Glomerular endothelial cell (primary cell): ENCODE data around the gene GRIP1. TPM values are rescaled to one million over a fixed set of nuclear protein-coding genes. Genes with fewer than 3 reads are reported as not detected.
A peak's percentile ranks its signal among the peaks of the same experiment; 100 is the strongest.

Experiments
- DNase-seq: peaks from one replicate; pipeline ENCODE4 v3.0.0-alpha.2; 2011; ENCODE audit warnings: low read depth, low spot score; ENCODE audit errors: extremely low read depth
- total RNA-seq: library from RNA; depleted of rRNA; stranded (reverse); fragments of >200 nt; gene quantifications from 2 replicates; pipeline ENCODE4 v1.2.3, GENCODE V29; 2015

Gene GRIP1
- total RNA-seq, 1 donor from 2014 or later, result 0.88 TPM

DNA sequence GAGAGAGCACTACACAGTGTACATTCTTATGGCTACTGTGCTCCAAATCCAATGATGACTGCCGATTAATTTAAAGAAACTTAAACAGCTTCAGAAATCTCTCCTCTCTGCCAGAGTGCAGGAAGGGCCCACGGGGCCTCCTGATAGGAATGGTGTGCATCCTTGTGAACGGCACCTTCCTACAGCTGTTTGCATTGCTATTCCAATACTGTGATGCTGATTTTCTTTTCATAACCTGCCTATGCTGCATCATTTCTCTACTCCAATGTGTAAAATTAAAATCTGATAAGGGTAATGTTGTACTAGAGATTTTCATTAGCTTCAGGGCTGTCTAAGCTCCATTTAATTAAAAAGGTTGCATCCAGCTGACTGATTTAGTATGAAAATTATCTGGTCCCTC, 217.5 kb downstream of the GRIP1 start:
- DNase-seq, result no peak

- DNase-seq, result no peak
Observed at GRCh38 chr12:66459944-66460482, 218.9 kb downstream of the GRIP1 start.

- DNase-seq, result no peak
Observed at GRCh38 chr12:66456612-66457011, 222.3 kb downstream of the GRIP1 start.

- DNase-seq, result no peak
Observed at GRCh38 chr12:66453844-66454243, 225.0 kb downstream of the GRIP1 start.

DNA sequence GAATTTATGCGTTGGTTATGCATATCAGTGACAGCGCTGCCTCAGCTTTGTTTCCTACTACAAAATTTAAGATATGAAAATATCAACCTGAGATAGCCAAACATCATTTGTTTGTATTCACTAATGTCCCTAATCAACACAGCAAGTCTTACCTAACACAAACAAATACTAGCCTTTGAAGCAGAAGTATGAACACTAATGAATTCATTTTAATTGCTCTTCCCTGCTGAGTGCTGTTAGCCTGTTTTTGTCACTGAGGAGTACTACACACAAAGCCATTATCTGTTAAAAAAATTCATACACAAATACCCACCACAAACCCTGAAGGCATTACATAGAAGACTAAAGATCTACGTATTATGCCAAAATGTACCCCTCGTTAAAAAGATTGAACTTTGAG, 225.8 kb downstream of the GRIP1 start:
- no peak for DNase-seq

DNA sequence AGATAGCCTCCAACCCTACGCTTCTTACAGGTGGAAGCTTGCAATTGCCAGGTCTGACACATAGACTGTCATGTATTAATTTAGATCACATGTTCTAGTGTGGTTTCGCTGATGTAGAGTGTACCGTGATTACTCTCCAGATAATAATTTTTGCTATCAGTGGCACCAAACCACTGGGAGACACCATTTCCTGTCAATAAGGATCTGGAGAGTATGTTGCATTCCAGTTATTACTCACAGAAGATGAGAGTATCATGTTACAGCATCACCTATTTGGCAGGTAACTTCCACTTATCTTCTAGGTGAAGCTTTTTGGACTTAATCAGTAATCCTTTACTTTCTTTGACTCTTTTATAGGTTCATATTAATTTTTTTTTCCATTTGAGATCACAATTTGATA, 229.3 kb downstream of the GRIP1 start:
- no peak for DNase-seq

DNA sequence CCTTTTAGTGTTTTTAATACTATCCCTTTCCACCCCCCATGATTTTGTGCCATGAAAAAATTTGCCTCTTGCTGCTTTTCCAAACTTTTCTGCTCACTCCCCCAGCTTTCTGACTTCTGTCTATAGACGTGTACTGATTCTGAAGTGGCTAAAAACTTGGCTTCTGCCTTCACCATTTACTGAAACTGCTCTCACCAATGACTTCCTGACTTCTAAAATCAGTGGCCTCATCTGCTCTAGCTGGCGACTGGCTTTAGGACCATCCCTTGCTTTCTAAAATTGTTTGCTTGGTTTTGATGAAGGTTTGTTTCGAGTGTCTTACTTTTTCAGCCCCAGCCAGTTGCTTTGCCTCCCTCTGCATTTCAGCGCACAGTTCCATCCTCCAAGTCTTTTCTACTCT, 231.2 kb downstream of the GRIP1 start:
- no peak for DNase-seq

DNA sequence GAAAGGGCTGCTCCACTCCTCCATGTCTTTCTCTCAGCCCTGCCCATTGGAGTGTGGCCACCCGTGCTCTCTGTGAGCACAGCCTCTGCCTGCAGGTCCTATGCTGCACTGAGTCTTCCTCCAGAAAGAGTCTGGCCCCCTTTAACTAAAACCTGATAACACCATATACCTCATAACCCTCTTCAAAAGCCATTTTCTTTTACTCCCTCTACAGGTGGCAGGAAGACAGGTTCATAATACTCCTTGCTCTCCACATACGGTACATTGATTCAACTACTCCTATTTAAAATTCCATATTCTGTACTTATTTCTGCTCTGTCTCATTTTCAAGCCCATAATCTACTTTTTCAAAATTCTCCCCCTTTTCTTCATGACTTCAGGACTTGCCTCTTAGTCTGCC, 232.6 kb downstream of the GRIP1 start:
- DNase-seq, result no peak

DNA sequence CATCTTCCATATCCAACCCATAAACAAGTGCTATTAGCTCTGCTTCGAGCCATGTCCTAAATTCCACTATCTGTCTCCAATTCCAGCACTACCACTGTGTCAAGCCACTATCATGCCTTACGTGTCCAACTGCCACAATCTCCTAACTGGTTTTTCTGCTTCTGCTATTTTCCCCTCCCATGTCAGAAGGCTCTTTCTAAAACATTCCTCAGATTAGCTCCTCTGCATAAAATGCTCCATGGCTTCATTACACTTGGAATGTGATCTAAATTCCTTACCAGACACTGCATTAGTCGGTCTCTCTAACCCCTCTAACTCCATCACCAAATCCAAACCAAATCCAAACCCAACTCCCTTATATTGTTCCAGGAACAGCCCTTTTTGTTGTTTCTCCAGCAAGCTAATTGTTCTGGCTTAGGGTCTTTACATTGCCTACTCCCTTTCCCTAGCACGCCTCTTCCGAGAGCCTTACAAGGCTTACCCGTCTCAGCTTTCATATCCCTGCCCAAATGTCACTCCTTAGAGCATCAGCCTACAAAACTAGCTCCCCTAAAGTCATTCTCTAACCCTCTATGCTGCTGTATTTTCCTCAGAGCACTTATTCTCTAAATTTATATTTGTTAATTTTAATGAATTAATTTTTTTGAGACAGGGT, 236.8 kb downstream of the GRIP1 start:
- no peak for DNase-seq

DNA sequence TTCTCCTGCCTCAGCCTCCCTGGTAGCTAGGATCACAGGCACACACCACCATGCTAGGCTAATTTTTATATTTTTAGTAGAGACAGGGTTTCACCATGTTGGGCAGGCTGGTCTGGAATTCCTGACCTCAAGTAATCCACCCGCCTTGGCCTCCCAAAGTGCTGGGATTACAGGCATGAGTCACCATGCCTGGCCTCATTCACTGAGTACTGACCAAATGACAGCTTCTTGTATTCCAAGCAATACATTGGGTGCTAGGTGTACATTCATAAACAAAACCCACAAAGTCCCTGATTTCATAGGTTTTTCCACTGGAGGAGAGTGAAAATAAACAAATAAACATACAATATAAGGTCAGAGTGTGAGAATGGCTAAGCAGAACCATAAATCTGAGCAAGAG, 240.3 kb downstream of the GRIP1 start:
- DNase-seq, result no peak

DNA sequence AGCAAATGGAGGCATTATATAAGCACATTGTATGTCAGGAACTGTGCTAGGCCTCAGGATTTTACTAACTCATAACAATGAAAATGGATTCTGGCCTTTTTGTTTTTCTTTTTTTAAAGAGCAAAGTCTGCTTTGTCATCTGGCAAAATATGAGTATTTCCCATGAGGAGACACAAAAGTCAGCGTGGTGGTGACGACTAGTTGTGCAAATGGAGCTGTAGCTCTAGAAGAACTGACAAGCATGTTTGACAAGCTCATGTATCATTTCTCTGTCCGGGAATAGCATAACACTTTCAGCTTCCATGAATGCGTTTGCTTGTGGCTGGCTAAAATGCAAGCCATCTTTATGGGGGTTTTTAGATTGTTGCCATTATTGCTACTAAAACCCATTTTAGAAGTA, 248.8 kb downstream of the GRIP1 start:
- no peak for DNase-seq

- no peak for DNase-seq
Observed at GRCh38 chr12:66428870-66429269, 250.0 kb downstream of the GRIP1 start.

GRCh38 chr12:66428261-66428660, 250.6 kb downstream of the GRIP1 start:
- no peak for DNase-seq

DNA sequence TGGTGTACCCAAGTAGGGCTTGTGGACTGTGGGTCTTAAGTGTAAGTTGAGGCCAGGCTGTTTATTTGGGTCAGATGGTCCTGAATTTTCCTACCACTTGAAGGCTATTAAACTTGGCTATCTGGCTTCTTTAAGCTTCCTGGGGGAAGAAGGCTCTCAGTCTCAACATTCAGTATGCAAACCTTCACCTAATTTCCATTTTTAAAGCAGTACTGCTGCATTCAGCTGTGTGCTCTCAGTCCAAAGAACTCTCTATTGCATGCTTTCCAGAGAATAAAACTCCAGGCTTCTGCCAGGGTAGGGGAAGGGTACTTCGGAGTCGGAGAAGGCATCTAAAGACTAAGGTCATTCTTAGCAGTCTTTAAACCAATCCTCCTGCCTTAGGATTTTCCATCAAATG, 252.2 kb downstream of the GRIP1 start:
- no peak for DNase-seq

- no peak for DNase-seq
Observed at GRCh38 chr12:66423266-66423665, 255.6 kb downstream of the GRIP1 start.

GRCh38 chr12:66418908-66419307, 260.0 kb downstream of the GRIP1 start:
- no peak for DNase-seq

DNA sequence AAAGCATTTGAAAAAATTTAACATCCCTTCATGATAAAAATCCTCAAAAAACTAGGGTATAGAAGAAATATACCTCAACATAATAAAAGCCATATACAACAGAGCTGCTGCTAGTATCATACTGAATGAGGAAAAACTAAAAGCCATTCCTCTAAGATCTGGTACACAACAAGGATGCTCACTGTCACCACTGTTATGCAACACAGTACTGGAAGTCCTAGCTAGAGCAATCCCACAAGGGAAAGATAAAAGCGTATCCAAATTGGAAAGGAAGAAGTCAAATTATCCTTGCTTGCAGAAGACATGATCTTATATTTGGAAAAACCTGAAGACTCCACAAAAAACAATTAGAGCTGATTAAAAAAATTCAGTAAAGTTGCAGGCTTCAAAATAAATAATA, 261.7 kb downstream of the GRIP1 start:
- DNase-seq, result no peak

DNA sequence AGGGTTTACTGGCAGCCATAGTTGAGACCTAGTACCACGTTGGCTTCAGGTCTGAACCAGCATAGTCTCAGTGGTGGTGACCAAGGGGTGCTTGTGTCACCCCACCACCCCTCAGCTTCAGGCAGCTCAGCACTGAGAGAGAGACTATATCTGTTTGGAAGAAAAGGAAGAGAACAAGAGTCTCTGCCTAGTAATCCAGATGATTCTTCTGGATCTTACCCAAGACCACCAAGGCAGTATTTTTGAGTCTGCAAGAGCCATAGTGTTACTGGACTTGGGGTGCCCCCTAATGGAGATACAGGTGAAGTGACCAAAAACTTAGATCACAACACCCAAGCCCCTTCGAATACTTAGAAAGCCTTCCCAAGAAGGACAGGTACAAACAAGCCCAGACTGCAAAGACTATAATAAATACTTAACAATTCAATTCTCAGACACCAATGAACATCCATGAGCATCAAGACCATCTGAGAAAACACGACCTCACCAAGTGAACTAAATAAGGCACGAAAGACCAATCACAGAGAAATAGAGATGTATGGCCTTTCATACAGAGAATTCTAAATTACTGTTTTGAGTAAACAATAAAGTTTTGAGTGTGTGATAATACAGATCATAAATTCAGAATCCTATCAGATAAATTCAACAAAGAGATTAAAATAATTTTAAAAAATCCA, 269.5 kb downstream of the GRIP1 start:
- peak; percentile 22 for DNase-seq

GRCh38 chr12:66405395-66405794, 273.5 kb downstream of the GRIP1 start:
- peak; percentile 9 for DNase-seq

GRCh38 chr12:66403746-66404145, 275.1 kb downstream of the GRIP1 start:
- no peak for DNase-seq

DNA sequence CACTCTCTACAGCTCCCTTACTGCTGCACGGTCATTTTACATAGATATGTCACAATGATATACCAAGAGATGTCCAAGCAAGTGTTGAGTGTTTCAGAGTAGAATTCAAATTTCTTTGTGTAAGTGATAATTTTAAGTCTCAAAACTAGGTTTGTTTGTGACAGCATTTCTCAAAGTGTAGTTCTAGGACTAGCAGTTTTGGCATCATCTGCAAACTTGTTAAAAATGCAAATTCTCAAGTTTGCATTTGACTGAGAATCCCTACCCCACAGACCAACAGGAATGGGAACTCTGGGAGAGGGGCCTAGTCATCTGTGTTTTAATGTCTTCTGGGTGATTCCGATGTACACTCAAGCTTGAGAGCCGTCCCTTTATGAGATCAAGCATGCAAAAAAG, 279.0 kb downstream of the GRIP1 start:
- DNase-seq, result no peak
